GM18505 (cell line): Measurements from ENCODE around the gene CCNE1.
"Not testable (repeated sequence)": the region's sequence is repeated elsewhere in the genome, so short reads cannot be mapped to it uniquely, and the experiment has no call there.

Experiments
- ATAC-seq: cut with Tn5 transposase; IDR thresholded peaks from one replicate; pipeline ENCODE4 v1.9.1; 2021; ENCODE audit not compliant: unreplicated experiment
- POLR2A ChIP-seq: IDR thresholded peaks from 4 replicates; pipeline ENCODE4 v1.6.1; 2011; ENCODE audit warnings: borderline replicate concordance; ENCODE audit not compliant: insufficient read depth, insufficient read length; ENCODE audit errors: extremely low read depth

The CCNE1 gene

GRCh38 chr19:29798774-29799497, 12.9 kb upstream of the CCNE1 start:
- no peak for ATAC-seq
- TF ChIP-seq POLR2A, result no peak

DNA sequence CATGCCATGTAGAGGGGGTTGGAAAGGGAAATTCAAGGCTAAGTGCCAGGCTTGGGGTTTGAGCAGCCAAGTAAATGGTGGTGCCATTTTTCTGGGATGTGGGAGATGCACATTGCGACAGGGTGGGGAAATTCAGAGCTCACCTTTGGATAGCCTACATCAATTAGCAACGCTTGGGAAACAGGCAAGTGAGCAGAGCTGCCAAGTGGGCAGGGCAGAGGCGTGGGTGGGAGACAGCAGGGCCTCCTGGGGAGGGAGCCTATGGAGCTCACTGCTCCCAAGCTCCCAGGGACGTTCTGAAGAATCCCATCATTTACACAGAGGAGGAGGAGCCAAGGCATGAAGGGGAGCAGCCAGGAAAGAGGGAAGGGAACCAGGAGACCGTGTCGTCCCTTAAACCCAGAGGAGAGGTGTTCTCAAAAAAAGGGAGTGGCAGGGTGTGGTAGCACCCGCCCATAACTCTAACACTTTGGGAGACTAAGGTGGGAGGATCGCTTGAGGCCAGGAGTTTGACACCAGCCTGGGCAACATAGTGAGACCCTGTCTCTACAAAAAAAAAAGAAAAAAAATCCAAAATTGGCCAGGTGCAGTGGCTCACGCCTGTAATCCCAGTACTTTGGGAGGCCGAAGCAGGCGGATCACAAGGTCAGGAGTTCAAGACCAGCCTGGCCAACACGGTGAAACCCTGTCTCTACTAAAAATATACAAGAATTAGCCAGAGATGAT, 11.5 kb upstream of the CCNE1 start:
- TF ChIP-seq POLR2A, result no peak
- ATAC-seq, result no peak

DNA sequence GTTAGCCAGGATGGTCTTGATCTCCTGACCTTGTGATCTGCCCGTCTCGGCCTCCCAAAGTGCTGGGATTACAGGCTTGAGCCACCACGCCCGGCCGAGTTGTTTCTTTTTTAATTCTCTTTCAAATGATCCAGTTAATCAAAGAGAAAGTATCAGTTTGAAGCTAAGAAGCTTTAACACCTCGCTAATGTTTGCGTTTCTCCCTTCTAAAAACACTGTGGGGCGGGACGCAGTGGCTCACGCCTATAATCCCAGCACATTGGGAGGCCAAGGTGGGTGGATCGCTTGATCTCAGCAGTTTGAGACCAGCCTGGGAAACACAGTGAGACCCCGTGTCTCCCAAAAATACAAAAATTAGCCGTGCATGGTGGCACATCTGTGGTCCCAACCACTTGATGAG, 7.8 kb upstream of the CCNE1 start:
- not testable (repeated sequence) for ATAC-seq

DNA sequence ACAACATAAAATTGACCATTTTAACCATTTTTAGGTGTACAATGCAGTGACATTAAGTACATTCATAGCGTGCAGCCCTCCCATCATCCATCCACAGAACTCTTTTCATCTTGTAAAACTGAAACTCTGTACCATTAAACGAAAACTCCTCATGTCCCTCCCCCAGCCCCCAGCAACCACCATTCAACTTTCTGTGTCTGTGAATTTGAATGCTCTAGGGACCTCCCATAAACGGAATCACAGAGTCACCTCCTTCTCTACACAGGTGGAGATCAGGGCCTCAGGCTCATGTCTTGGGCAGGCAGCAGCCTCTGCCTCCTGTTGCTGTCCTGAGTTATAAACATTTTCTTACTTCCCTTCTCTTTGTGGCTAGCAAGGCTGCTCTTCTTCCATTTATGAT, 7.3 kb upstream of the CCNE1 start:
- peak; percentile 94 for ATAC-seq
- TF ChIP-seq POLR2A, result no peak

- no peak for TF ChIP-seq POLR2A
- ATAC-seq, result no peak
Measured at GRCh38 chr19:29805031-29805965, 6.5 kb upstream of the CCNE1 start.

DNA sequence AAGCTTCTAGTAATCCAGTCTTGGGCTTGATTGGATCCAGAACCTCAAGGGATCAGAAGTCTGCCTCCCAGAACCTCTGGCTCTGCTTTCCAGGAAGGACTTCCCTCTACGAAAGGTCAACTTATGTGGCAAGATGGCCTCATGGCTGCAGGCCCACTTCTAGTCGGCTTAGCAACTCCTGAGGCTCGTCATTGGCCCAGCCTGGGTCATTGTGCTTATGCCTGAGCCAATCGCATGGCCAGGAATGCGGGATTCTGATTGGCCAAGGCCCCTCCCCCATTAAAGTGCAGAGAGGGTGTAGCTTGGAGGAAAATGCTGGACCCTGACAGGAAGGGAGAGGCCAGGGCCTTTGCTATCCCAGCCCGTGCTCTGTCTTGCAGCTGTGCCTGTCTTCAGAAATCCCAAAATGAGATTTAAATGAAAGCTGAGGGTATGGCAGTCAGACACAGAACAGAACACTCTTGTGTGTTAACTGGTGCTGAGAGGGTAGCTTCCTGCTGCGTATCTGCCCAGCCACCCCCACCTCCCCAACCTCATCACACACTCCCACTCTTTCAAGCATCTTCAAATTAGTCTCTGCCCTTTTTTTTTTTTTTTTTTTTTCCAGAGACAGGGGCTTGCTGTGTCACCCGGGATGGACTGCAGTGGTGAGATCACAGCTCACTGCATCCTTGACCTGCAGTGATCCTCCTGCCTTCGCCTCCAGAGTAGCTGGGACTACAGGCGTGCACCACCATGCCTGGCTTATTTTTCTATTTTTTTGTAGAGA, 5.5 kb upstream of the CCNE1 start:
- ATAC-seq, result no peak
- no peak for TF ChIP-seq POLR2A

- no peak for ATAC-seq
- TF ChIP-seq POLR2A, result no peak
Measured at GRCh38 chr19:29807178-29807577, 4.6 kb upstream of the CCNE1 start.

DNA sequence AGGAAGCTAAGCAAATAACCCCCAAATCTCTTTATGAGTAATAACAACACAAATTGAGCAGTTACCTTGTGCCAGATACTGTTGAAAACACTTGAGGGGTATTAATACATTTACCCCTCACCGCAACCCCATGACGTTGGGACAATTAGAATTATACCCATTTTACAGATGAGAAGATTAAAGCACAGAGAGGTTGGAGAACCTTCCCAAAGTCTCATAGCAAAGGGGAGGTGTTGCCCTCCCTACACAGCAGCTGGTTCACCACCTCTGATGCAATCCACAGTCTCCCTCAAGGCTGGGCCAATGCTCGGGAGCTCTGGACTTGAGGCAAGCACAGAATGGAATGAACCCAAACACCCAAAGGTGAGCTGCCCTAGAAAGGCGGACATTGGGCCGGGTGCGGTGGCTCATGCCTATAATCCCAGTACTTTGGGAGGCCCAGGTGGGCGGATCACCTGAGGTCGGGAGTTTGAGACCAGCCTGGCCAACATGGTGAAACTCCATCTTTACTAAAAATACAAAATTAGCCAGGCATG, 3.9 kb upstream of the CCNE1 start:
- no peak for TF ChIP-seq POLR2A
- no peak for ATAC-seq

- no peak for TF ChIP-seq POLR2A
- no peak for ATAC-seq
Measured at GRCh38 chr19:29809795-29810503, 1.8 kb upstream of the CCNE1 start.

GRCh38 chr19:29810504-29810871, 1.3 kb upstream of the CCNE1 start:
- TF ChIP-seq POLR2A, result no peak
- no peak for ATAC-seq

DNA sequence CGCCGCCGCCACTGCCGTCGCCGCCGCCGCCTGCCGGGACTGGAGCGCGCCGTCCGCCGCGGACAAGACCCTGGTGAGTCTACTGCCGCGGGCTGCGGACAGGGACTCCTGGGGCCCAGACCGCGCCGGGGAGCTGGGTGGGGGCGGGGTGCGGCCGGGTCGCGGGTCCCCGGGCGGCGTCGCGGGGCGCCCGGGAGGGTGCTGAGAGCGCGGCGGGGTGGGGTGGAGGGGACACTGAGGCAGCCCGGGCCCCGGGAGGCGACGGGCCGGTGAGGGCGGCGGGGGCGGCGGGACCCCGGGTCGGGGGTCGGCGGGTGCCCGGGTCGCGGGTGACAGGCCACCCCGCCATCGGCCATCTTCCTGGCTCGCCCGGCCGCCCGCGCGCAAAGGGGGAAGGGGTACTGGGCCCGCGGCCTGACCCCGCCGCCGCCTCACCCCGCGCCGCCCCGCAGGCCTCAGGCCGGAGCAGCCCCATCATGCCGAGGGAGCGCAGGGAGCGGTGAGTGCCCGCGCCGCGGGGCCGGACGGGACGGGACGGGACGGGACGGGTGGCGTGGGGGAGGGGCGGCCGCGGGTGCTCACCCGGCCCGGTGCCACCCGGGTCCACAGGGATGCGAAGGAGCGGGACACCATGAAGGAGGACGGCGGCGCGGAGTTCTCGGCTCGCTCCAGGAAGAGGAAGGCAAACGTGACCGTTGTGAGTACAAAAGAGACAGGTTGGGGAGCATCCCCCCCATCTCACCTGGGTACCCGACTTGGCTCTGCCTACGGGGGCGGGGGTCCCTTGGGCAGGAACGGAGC, 489 bp downstream of the CCNE1 start:
- TF ChIP-seq POLR2A, result no peak
- peak; percentile 15 for ATAC-seq
